ENCODE data around the gene RPS6KA1.

The RPS6KA1 gene

GRCh38 chr1:26529655-26530409 lies at the start of gene RPS6KA1:
RPS6KA1 (plus strand) TSS chr1:26529761; CDS start chr1:26529921, 160 bp downstream.
- Histone ChIP-seq H3K36me3 (ENCODE audit: low read depth) (peaks cover 15% of the 10 kb centered on the region), H3K9me3 (ENCODE audit: severe bottlenecking) (no peaks in the 10 kb centered on the region), H3K27me3 (ENCODE audit: insufficient read depth, poor library complexity, severe bottlenecking) (no peaks in the 10 kb centered on the region), H3K27ac (ENCODE audit: poor library complexity, severe bottlenecking) (peak within 1 kb of the TSS; percentile 87), H3K4me3 (ENCODE audit: severe bottlenecking) (peak within 1 kb of the TSS; percentile 100), H3K4me1 (ENCODE audit: insufficient read depth, poor library complexity, severe bottlenecking) (peaks cover 12% of the 10 kb centered on the region)
- TF ChIP-seq CTCF (IDR thresholded peaks at IDR 0.05; ENCODE audit: poor library complexity, severe bottlenecking), result no peak
- ATAC-seq (ENCODE audit: low read depth) (peak; percentile 49), DNase-seq (ENCODE audit: low spot score) (no peak)

DNA sequence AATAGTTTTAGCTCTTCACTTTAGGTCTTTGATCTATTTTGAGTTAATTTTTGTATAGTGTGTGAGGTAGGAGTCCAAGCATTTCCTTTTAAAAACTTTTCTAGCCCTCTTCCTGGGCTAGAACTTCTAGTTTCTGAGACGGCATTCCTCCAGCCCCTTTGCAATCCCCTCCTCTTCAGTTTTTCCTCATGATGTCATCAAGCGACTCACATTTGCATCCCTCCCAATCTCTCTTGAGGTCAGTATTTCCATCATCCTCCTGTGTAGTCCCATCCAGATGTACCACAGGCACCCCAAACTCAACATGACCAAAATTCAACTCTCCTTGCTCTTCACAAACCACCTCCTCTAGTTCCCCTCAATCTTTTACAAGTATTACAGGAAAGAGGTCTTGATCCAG lies 46.6 kb upstream of the RPS6KA1 start:
- peaks cover 6% of the 10 kb centered on the region for H3K4me1 ChIP-seq (ENCODE audit: insufficient read depth, poor library complexity, severe bottlenecking)
- DNase-seq (ENCODE audit: low spot score), result no peak
- H3K9me3 ChIP-seq (ENCODE audit: severe bottlenecking), result no peaks in the 10 kb centered on the region
- no peaks in the 10 kb centered on the region for H3K27me3 ChIP-seq (ENCODE audit: insufficient read depth, poor library complexity, severe bottlenecking)
- TF ChIP-seq CTCF (IDR thresholded peaks at IDR 0.05; ENCODE audit: poor library complexity, severe bottlenecking), result no peak
- H3K27ac ChIP-seq (ENCODE audit: poor library complexity, severe bottlenecking), result no peak overlapping the region
- no peak for ATAC-seq (ENCODE audit: low read depth)
- no peak overlapping the region for H3K4me3 ChIP-seq (ENCODE audit: severe bottlenecking)
- peaks cover 13% of the 10 kb centered on the region for H3K36me3 ChIP-seq (ENCODE audit: low read depth)

DNA sequence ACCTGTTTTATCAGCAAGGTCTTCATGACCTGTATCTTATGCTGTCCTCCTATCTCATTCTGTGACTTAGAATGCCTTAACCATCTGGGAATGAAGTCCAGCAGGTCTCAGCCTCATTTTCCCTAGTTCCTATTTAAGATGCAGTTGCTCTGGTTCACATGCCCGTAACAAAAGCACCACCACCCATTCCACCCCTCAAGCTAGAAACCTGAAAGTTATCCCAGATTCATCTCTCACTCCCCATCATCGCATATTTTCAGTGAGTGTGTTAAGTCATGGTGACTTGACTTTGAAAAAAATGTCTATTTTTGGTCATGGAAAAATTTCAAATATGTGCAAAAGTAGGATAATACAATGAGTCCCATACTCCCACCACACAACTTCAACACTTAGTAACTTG lies 45.6 kb upstream of the RPS6KA1 start:
- no peaks in the 10 kb centered on the region for H3K27me3 ChIP-seq (ENCODE audit: insufficient read depth, poor library complexity, severe bottlenecking)
- H3K36me3 ChIP-seq (ENCODE audit: low read depth), result peaks cover 6% of the 10 kb centered on the region
- DNase-seq (ENCODE audit: low spot score) (no peak), ATAC-seq (ENCODE audit: low read depth) (no peak)
- no peak overlapping the region for H3K4me3 ChIP-seq (ENCODE audit: severe bottlenecking)
- no peaks in the 10 kb centered on the region for H3K9me3 ChIP-seq (ENCODE audit: severe bottlenecking)
- no peak for TF ChIP-seq CTCF (IDR thresholded peaks at IDR 0.05; ENCODE audit: poor library complexity, severe bottlenecking)
- H3K4me1 ChIP-seq (ENCODE audit: insufficient read depth, poor library complexity, severe bottlenecking), result peaks cover 6% of the 10 kb centered on the region
- no peak overlapping the region for H3K27ac ChIP-seq (ENCODE audit: poor library complexity, severe bottlenecking)

DNA sequence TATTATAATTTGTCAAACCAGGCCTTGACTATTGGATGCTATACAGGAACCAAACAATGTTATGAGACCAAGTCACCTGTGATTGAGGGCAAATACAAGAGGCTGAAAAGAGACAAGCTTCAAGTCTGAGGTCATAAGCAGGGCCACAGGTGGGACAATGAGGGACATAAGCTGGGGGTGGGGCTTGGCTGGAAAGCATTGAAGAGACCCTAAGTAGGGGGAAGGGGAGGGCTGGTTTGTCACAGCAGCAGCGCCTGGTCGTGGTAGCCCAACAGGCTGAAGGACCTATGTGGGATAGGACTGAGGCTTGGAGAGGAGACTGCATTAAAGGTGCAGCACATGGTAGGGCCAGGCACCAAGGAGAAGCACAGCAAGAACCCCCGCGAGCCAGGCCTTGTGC lies 39.4 kb upstream of the RPS6KA1 start:
- Histone ChIP-seq H3K4me3 (ENCODE audit: severe bottlenecking) (no peak overlapping the region), H3K27me3 (ENCODE audit: insufficient read depth, poor library complexity, severe bottlenecking) (no peaks in the 10 kb centered on the region), H3K27ac (ENCODE audit: poor library complexity, severe bottlenecking) (no peak overlapping the region), H3K9me3 (ENCODE audit: severe bottlenecking) (no peaks in the 10 kb centered on the region), H3K36me3 (ENCODE audit: low read depth) (no peaks in the 10 kb centered on the region), H3K4me1 (ENCODE audit: insufficient read depth, poor library complexity, severe bottlenecking) (peaks cover 6% of the 10 kb centered on the region)
- no peak for DNase-seq (ENCODE audit: low spot score)
- no peak for TF ChIP-seq CTCF (IDR thresholded peaks at IDR 0.05; ENCODE audit: poor library complexity, severe bottlenecking)
- no peak for ATAC-seq (ENCODE audit: low read depth)

- DNase-seq (ENCODE audit: low spot score) (no peak), ATAC-seq (ENCODE audit: low read depth) (no peak)
- H3K36me3 ChIP-seq (ENCODE audit: low read depth), result no peaks in the 10 kb centered on the region
These were observed 36.3 kb upstream of the RPS6KA1 start for GRCh38 chr1:26493267-26493666.

More at GRCh38 chr1:26493267-26493666, 36.3 kb upstream of the RPS6KA1 start:
- Histone ChIP-seq H3K27ac (ENCODE audit: poor library complexity, severe bottlenecking) (no peak overlapping the region), H3K4me1 (ENCODE audit: insufficient read depth, poor library complexity, severe bottlenecking) (no peaks in the 10 kb centered on the region), H3K27me3 (ENCODE audit: insufficient read depth, poor library complexity, severe bottlenecking) (no peaks in the 10 kb centered on the region), H3K4me3 (ENCODE audit: severe bottlenecking) (no peak overlapping the region), H3K9me3 (ENCODE audit: severe bottlenecking) (no peaks in the 10 kb centered on the region)
- TF ChIP-seq CTCF (IDR thresholded peaks at IDR 0.05; ENCODE audit: poor library complexity, severe bottlenecking), result no peak

Data from RWPE2 (cell line).